HuH-7 (cell line): ENCODE data around the gene MAD1L1.
A peak's percentile ranks its signal among the peaks of the same experiment; 100 is the strongest.

ENCODE experiments used
- DNase-seq: peaks from one replicate; pipeline ENCODE4 v3.0.0; 2011; ENCODE audit warnings: low spot score

The MAD1L1 gene

GRCh38 chr7:2242541-2243429 is 10.0 kb upstream of the MAD1L1 start:
- DNase-seq = peak; percentile 47

DNA sequence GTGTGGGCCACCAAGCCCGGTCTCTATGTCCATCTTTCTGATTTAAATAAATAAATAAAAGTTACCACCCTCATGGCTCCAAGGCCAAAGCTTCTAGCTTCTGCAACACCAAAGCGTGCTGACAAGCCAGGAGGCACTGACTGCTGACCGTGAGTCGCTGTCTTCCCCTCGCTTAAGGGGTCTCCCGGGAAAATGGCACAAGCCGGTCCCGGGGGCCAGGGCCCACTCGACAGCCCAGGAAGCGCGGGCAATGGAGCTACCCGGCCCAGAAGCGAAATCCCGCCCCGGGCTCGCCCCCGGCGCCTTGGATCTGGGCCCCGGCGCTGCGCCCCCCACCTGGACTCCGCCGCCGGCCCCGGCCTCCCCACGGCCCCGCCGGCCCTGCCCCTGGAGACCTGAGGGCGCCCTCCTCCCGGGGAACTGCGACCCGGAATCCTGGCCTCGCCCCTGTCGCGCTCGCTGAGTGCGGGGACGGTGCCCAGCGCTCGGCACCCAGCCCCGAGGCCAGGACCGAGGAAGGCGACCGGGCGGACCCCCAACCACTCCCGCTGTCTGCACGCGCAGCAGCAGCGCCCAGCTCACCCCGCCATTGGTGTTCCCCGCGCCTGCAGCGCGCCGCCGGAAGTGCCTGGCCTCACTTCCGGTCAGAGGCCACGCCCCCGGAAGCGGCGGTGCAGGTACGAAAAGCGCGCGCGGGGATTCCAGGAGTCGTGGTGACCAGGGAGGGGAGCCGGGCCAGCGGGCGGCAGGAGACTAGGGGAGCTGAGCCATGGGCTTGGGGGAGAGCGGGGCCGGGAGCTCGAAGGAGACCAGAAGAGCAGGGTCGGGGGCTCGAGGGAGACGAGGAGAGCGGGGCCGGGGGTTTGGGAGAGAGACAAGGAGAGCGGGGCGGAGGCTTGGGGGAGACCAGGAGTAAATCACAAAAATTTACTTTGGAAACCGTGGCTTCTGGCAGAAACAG is 9.1 kb upstream of the MAD1L1 start, which contains the start of the genes MRM2 and NUDT1:
Gene MRM2, minus strand, starts transcription at position 626 of the 961 bp plus-strand sequence. Its CDS starts 36 bp downstream, at position 590.
Gene NUDT1, plus strand, starts transcription at position 647 of the 961 bp plus-strand sequence. CDS start 2,349 bp downstream, outside the sequence.
- peak; percentile 96 for DNase-seq

- no peak for DNase-seq
These were observed 6.5 kb upstream of the MAD1L1 start for GRCh38 chr7:2239242-2239641.

DNA sequence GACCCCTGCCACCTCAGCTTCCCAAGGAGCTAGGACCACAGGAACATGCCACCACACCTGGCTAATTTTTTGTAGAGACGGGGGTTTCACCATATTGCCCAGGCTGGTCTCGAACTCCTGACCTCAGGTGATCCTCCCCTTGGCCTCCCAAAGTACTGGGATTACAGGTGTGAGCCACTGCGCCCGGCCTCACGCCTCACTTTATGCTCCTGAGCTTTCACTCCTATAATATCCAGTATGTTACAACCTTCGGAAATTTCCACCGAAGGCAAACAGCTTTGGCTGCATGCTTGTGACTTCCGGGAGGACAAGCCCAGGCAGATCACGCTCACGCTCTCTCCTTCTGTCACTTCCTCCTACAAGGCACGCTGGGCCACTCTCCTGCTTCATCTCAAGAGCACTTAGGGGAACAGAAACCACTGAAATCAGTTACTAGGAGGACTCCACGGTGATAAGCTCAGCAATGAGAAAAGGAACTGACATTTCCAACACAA is 4.4 kb upstream of the MAD1L1 start:
- no peak for DNase-seq

DNA sequence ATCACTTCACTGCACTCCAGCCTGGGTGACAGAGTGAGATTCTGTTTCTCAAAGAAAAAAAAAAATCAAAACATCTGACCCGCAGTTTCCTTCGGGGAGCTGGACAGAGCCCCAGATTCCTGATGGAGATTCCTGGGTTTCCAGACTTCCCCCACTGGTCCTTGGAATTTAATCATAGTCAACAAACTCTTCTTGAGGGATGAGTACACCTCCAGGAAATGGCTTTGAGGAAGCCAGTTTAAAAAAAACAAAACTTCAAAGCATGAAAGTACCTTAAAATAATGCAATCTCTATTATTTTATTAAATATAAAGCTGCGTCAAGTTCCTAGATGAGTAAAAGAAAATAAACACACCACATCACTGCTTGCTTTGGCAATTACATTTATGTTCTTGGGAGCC is 1.2 kb upstream of the MAD1L1 start:
- no peak for DNase-seq

GRCh38 chr7:2231992-2232765 is 566 bp downstream of the MAD1L1 start:
- peak; percentile 61 for DNase-seq

- no peak for DNase-seq
These were observed 1.9 kb downstream of the MAD1L1 start for GRCh38 chr7:2230882-2231281.

DNA sequence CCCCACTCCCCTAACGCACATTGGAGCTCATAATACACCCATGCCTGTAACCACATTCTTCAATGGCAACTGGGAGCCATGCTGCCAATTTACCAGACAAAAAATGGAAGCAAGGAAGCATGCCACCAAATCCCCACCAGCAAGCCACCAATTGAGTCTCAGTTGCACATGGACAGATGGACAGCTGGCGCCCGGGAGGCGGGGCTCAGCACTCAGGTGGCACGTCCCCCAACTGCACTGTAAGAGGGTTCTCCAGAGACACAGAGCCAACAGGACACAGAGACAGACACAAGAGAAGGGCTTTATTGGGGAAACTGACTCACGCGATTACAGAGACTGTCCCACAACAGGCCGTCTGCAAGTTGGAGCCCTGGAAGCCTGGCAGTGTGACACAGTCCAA is 2.5 kb downstream of the MAD1L1 start:
- DNase-seq = no peak

GRCh38 chr7:2229467-2229866 is 3.3 kb downstream of the MAD1L1 start:
- DNase-seq = no peak

- no peak for DNase-seq
These were observed 3.8 kb downstream of the MAD1L1 start for GRCh38 chr7:2228921-2229320.

- no peak for DNase-seq
These were observed 5.0 kb downstream of the MAD1L1 start for GRCh38 chr7:2227699-2228098.

DNA sequence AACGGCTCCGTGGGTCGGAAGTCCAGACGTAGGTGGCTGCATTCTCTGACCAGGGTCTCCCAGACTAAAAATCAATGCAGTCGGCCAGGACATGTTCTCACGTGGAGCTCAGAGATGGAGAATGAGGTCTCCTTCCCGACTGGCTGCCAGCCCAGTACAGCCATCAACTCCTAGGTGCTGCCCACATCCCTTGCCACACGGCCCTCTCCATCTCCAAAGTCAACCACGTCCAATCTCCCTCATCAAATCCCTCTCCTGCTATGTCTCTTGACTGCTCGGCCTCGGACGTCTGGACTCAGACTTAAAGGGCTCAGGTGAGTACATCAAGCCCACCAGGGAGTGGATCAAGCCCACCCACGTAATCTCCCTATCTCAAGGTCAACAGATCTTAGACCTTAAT is 6.9 kb downstream of the MAD1L1 start:
- no peak for DNase-seq

GRCh38 chr7:2225336-2225735 is 7.4 kb downstream of the MAD1L1 start:
- no peak for DNase-seq

DNA sequence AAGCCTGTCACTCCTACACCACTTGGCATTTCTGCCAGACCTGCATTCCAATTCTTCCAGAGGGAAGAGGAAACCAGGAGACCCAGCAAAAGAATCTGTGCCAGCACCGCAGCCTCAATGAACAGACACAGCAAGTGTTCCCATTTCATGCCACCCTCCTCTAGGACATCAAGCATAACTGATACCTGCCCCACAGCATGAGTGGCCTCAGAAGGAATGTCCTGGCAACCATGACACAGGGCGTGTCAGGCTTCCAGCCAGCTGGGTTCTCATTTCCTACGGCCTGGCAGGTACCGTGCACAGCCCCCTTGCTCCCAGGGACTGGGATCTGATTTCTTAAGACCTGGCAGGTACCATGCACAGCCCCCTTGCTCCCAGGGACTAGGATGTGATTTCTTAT is 7.8 kb downstream of the MAD1L1 start:
- no peak for DNase-seq

GRCh38 chr7:2224491-2224928 is 8.2 kb downstream of the MAD1L1 start:
- DNase-seq = no peak

- DNase-seq = no peak
These were observed 9.4 kb downstream of the MAD1L1 start for GRCh38 chr7:2223321-2223720.

- DNase-seq = no peak
These were observed 10.2 kb downstream of the MAD1L1 start for GRCh38 chr7:2222516-2222915.

DNA sequence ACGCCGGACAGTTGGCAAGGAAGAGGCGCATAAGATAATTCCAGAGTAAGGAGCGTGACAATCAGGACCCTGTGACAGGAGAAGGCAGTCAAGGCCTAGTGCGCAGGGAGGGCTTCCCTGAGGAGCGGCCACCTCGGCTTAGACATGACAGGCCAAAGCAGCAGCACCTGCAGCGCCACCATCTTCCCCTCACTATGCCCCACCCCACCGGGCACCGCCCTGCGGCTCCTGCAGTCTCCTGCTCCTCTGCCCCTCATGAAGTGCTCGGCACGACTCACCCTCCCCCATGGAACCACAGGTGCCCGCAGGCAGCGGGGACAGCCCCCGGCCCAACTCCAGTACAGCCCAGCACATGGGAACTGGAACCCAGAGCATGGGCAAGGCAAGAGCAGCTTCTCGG is 11.8 kb downstream of the MAD1L1 start:
- no peak for DNase-seq

GRCh38 chr7:2220506-2220905 is 12.2 kb downstream of the MAD1L1 start:
- DNase-seq = no peak

- DNase-seq = no peak
These were observed 12.7 kb downstream of the MAD1L1 start for GRCh38 chr7:2220030-2220429.

DNA sequence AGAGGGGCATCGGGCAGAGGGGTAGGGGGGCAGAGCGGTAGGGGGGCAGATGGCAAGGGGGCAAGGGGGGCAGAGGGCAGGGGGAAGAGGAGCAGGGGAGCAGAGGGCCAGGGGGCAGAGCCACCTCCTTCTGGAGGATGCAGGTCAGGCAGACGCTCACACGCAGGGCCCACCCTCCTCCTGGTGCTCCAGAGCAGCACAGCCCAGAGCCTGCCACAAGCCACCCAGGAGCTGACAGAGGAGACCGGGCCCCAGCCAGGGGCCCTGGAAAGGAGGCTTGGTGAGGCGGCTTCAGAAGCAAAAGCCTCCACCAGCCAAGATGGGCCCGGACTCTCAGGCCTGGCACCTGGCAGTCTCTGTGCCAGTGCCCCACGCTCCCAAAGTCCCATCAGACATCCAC is 13.1 kb downstream of the MAD1L1 start:
- no peak for DNase-seq

GRCh38 chr7:2219136-2219535 is 13.6 kb downstream of the MAD1L1 start:
- DNase-seq = no peak
